A204.1 (cell line): ENCODE data around the gene RARB.

Experiments used
- FAIRE-seq: peaks from 2 replicates; lab custom pipeline; 2012; peaks lifted over from hg19 to GRCh38; lab: Jason Lieb, UNC

Gene RARB

DNA sequence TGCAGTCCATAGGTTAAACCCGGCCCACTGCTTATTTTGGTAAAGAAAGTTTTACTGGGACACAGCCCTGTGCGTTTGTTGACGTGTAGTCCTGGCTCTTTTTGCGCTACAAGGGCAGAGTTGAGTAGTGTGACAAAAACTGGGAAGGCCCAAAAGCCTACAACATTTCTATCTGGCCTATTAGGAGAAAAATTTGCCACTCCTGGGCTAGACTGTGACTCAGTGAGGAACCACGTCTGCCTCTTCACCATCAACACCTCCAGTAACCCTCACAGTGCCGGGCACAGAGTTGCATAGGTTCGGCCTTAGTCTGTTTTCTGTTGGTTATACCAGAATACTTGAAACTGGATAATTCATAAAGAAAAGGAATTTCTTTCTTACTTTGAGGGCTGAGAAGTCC is 126.3 kb downstream of the RARB start:
- no peak for FAIRE-seq

DNA sequence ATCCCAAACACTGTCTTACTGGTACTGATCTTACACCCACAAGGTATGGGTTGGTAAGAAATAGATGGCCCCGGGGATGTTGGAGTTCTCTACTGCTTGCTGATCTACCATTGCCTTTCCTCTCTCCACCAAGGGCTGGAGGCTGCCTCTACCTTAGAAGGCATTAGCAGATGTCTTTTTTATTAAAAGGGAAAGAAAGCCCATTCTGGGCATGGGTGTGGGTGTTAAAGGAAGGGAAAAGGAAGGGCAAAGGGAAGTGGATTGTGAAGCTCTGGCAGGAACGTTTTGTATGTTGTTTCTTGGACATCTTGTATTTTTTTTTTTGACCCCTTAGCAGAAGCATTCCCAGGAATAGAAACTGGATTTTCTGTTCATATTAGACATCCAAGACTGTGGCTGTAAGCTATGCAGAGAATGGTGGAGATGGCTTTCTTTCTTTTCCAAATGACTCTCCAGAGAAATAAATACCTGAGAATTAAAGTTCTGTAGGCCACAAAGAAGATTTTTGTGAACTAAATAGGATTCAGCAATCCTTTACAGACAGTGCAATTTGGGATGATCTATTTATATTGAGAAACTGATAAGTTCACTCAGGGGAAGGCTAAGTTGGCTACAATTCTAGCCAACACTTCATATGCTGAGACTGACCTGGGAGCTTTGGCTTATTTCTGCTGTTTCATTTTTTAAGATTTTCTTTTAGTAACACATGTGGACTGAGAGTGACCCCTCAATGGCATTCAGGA is 127.8 kb downstream of the RARB start:
- FAIRE-seq = no peak

DNA sequence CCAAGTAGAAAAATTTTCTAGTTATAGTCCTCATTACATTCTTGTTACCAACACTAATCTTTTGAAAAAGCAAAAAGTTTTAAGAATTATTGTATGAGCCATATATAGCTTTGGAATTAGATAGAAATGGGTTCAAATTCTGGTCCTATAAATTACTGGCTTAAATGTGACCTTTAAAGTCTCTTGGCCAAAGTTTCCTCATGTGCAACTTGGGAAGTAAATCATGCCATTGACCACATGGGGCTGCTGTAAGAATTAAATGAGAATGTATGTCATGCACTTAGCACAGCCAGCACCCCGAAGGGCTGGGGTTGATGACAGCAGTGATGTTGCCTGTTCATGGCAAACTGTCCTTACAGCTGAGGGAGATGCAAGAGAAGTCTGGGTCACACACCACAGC is 128.4 kb downstream of the RARB start:
- FAIRE-seq = no peak

GRCh38 chr3:25557694-25558093 is 129.6 kb downstream of the RARB start:
- no peak for FAIRE-seq

GRCh38 chr3:25558121-25558520 is 130.1 kb downstream of the RARB start:
- no peak for FAIRE-seq

- FAIRE-seq = no peak
Measured at GRCh38 chr3:25558796-25559195, 130.7 kb downstream of the RARB start.

DNA sequence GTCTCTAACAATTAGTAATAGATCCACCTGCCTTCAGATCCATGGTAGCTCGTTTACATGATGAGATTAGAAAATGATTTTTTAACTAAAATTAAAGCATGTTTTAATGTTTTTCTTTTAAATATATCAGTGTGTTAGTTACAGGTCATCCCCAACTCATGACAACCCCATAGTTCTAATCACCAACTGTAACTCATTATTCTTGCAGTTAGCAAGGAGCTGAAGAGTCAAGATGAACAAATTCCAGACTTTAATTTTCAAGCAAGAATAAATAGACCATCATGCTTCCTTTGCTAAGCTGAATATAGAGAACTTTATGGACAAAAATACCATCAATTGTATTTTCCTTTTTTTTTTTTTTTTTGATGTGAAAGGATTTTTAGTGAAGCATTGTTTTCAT is 135.5 kb downstream of the RARB start:
- FAIRE-seq = no peak

- no peak for FAIRE-seq
Measured at GRCh38 chr3:25564075-25564474, 136.0 kb downstream of the RARB start.

DNA sequence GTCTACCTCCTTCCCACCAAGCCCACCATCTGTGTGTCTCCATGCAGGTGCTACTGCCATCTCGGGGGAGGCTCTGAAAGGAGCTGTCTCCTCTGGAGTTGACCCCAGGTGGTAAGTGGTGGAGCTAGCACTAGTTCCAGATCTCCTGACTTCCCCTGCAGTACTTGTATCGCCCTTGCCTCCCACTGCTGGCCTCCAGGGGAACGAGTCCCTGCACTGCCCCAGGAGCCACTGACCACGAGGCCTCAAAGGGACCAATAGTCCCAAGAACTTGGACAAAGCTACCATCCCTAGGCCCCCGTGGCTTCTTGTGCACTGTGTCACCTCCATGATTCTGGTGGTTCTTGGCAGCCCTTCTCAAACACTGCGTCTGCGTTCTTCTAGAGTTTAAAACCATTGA is 137.7 kb downstream of the RARB start:
- FAIRE-seq = no peak

DNA sequence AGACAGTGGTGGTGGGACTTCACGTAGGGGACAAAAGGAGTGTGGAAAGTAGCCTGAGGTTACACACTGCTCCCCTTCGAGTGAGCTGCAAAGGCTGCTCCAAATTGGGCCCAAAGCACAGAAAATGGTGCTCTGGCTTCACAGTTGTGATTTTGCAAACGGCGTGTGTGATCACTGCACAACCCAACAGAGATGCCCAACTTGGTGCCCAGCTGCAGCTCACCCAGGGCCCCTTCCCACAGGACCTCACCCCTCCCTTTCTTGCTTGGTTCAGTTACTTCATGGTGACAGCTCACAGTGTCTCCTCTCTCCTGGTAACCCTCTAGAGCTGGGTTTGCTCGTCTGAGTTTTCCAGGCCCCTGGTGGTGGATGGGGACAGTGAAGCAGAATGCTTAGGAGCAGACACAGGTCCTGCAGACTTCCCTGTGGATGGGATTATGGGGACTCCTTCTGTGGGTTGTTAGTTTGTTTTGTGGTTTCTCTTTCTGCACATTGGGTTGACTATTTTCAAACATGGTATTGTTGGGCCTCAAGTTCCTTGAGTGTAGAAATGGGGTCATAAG is 138.4 kb downstream of the RARB start:
- FAIRE-seq = no peak

- no peak for FAIRE-seq
Measured at GRCh38 chr3:25567388-25567787, 139.3 kb downstream of the RARB start.

GRCh38 chr3:25567806-25568524 is 139.9 kb downstream of the RARB start:
- no peak for FAIRE-seq

DNA sequence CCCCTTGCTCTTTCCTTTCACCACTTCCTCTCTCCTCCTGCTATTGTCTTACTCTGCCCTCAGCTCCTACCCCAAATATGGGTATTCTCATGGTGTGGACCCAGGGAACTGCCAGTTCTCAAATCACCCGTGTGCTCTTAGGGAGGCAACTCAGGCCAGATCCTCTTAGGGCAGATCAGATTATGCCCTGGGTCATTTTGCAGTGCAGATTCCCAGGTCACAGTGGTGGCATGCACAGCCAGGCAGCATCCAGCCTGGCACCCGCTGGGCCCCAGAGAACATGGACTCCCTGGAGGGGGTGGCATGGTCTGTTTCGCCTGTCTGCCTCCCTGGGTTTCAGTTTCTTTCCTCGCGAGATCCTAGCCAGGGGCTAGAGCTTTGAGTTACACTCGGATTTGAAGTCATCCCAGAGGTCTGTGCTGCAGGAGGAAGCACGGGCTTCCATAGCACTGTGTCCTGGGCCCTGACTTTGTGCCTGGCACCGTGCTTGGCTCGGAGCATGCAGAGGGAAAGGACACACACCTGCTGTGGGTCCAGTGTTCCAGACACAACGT is 140.5 kb downstream of the RARB start:
- FAIRE-seq = no peak

- FAIRE-seq = no peak
Measured at GRCh38 chr3:25571285-25571684, 143.2 kb downstream of the RARB start.

- no peak for FAIRE-seq
Measured at GRCh38 chr3:25572336-25572735, 144.3 kb downstream of the RARB start.

GRCh38 chr3:25572919-25573385 is 144.9 kb downstream of the RARB start:
- FAIRE-seq = no peak

DNA sequence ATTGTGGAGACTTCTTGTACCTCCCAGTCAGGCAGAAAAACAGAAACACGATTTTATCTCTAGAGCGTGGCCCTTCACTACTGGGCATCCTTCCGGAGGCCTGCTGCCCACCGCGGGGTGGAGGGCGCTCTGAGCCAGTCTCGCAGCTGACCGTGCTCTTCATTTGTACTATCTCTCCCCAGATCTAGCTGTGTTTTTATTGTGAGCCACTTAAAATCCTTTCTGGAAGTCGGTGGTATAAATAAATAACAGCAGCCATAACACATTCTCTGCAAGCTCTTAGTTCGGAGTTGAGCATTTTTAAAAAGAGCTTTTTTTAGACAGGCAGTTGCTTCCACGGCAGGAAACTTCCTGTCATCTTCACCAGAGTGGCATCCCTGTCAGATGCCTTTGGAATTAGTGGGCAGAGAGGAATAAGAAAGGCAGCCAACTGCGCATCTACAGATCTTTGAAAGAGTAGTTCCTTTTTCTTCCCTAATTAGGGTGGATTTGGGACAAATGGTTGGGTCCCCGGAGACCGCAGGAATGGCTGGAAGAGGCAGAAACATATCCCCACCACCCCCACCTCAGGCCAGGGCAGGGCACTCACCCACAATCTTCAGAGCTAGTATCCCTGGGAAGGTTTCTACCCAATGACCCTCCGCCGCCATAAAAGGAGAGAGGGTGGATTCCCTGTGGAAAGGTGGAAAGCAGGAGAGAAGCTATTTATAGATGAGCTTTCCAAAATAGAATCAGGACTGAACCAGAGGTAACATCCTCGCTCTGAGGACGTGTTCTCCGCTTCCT is 145.5 kb downstream of the RARB start:
- no peak for FAIRE-seq

- no peak for FAIRE-seq
Measured at GRCh38 chr3:25574172-25574765, 146.2 kb downstream of the RARB start.

- no peak for FAIRE-seq
Measured at GRCh38 chr3:25575001-25575400, 146.9 kb downstream of the RARB start.

DNA sequence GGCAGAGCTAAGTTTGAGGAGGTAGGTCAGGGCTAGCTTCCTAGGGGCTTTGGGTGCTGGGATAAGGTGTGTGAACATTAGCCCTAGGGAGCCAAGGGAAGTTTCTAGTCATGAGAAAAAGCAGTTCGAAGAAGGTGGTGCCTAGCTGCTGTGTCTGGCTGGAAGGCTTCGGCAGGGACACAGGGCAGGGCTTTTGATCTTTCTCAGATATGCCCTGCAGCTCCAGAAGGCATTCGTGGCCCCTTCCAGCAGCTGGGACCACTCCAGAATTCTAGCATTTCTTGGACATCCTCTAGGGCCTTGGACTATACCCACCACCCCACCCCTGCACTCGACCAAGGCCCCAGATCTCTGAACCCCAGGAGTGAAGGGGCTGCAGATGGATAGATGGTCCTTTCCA is 148.1 kb downstream of the RARB start:
- FAIRE-seq = no peak

- FAIRE-seq = no peak
Measured at GRCh38 chr3:25576831-25577454, 148.9 kb downstream of the RARB start.

DNA sequence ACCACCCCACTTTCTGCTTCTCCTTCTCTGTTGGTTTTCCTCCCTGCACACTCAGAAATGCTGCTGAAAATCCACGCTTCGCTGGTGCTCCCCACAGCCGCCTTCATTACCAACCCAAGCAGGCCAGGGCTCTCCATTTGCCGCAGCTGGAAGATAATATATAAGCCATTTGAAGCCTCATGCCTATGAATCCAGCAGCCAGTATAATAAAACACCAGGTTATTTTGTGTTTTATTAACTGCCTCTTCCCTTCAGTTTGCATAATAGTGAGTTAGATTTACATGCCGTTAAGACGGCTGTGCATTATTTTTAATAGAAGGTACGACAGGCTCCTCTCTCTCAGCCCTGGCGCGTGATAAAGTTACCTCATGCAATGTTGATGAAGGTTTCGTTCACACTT is 150.0 kb downstream of the RARB start:
- FAIRE-seq = no peak
